Loucy (cell line): Measurements from ENCODE around the gene RGS12.

Experiments
- H2AFZ ChIP-seq: fragments of 200-600 bp; sonication (generic); 2 replicates; pipeline ENCODE4 v1.6.0; 2016; ENCODE audit warnings: antibody characterized with exemption, mild to moderate bottlenecking, low read length, moderate library complexity
- H3F3A ChIP-seq: fragments of 200-600 bp; 2 replicates; pipeline ENCODE4 v1.6.0; 2016; ENCODE audit warnings: antibody characterized with exemption, low read depth, mild to moderate bottlenecking
- H3K27me3 ChIP-seq: fragments of 200-600 bp; sonication (generic); 2 replicates; pipeline ENCODE4 v1.6.1; 2014; ENCODE audit warnings: low read length, mild to moderate bottlenecking; ENCODE audit not compliant: insufficient read depth, poor library complexity, severe bottlenecking
- H3K36me3 ChIP-seq: fragments of 200-600 bp; sonication (generic); 2 replicates; pipeline ENCODE4 v1.6.1; 2016; ENCODE audit warnings: low read length; ENCODE audit not compliant: insufficient read depth
- H3K4me1 ChIP-seq: fragments of 200-600 bp; sonication (generic); 2 replicates; pipeline ENCODE4 v1.5.1; 2014; ENCODE audit warnings: low read length, mild to moderate bottlenecking; ENCODE audit not compliant: insufficient read depth, poor library complexity, severe bottlenecking
- H3K4me2 ChIP-seq: fragments of 200-600 bp; sonication (generic); 2 replicates; pipeline ENCODE4 v1.6.0; 2014; ENCODE audit warnings: antibody characterized with exemption, low read length, low read depth, mild to moderate bottlenecking; ENCODE audit not compliant: poor library complexity, severe bottlenecking
- H3K4me3 ChIP-seq: fragments of 200-600 bp; sonication (generic); 2 replicates; pipeline ENCODE4 v1.5.1; 2014; ENCODE audit warnings: low read length, mild to moderate bottlenecking, mixed read lengths; ENCODE audit not compliant: poor library complexity, severe bottlenecking
- H3K79me2 ChIP-seq: fragments of 200-600 bp; sonication (generic); 2 replicates; pipeline ENCODE4 v1.6.1; 2014; ENCODE audit warnings: low read length; ENCODE audit not compliant: insufficient read depth
- H3K9ac ChIP-seq: fragments of 200-600 bp; sonication (generic); 2 replicates; pipeline ENCODE4 v1.6.0; 2014; ENCODE audit warnings: mild to moderate bottlenecking, low read depth, low read length, moderate library complexity; ENCODE audit not compliant: poor library complexity, severe bottlenecking
- H3K9me2 ChIP-seq: fragments of 200-600 bp; sonication (generic); replicated peaks from 2 replicates; pipeline ENCODE4 v1.6.1; 2016; ENCODE audit warnings: low read depth, low read length, mixed read lengths
- H3K9me3 ChIP-seq: fragments of 200-600 bp; sonication (generic); 2 replicates; pipeline ENCODE4 v1.6.1; 2014; ENCODE audit warnings: mild to moderate bottlenecking, antibody characterized with exemption, low read length, low read depth; ENCODE audit not compliant: insufficient read depth
- H4K20me1 ChIP-seq: fragments of 200-600 bp; sonication (generic); 2 replicates; pipeline ENCODE4 v1.6.0; 2014; ENCODE audit warnings: antibody characterized with exemption, low read length, mild to moderate bottlenecking; ENCODE audit not compliant: insufficient read depth, poor library complexity, severe bottlenecking
- CTCF ChIP-seq: fragments of 200-600 bp; sonication (generic); conservative IDR thresholded peaks from 2 replicates; pipeline ENCODE4 v1.5.1; 2014; ENCODE audit warnings: mild to moderate bottlenecking, antibody characterized with exemption, low read length
- EZH2phosphoT487 ChIP-seq: fragments of 200-600 bp; IDR thresholded peaks from 2 replicates; pipeline ENCODE4 v1.6.1; 2018; ENCODE audit warnings: antibody characterized with exemption, mild to moderate bottlenecking, moderate library complexity, borderline replicate concordance

The RGS12 gene

GRCh38 chr4:3323071-3323481, 30.3 kb downstream of the RGS12 start:
- Histone ChIP-seq H3K9me3 (no peaks in the 10 kb centered on the region), H3K4me2 (no peak overlapping the region), H3K27me3 (no peaks in the 10 kb centered on the region), H3K4me3 (no peak overlapping the region), H3K79me2 (peaks cover 98% of the 10 kb centered on the region), H4K20me1 (peaks cover 53% of the 10 kb centered on the region), H2AFZ (no peak overlapping the region), H3K4me1 (no peaks in the 10 kb centered on the region), H3K9me2 (no peaks in the 10 kb centered on the region), H3F3A (no peaks in the 10 kb centered on the region), H3K9ac (no peak overlapping the region), H3K36me3 (peaks cover 45% of the 10 kb centered on the region; the same call in 1 of the 2 replicates)
- TF ChIP-seq EZH2phosphoT487 (no peak), CTCF (no peak)

GRCh38 chr4:3324093-3324815, 31.4 kb downstream of the RGS12 start:
- H3F3A ChIP-seq = no peaks in the 10 kb centered on the region
- no peak overlapping the region for H3K4me3 ChIP-seq
- no peaks in the 10 kb centered on the region for H3K27me3 ChIP-seq
- no peaks in the 10 kb centered on the region for H3K4me1 ChIP-seq
- H4K20me1 ChIP-seq = peaks cover 46% of the 10 kb centered on the region
- peaks cover 98% of the 10 kb centered on the region for H3K79me2 ChIP-seq
- no peak overlapping the region for H2AFZ ChIP-seq
- TF ChIP-seq EZH2phosphoT487 (no peak), CTCF (no peak)
- H3K36me3 ChIP-seq = peaks cover 42% of the 10 kb centered on the region; the same call in 1 of the 2 replicates
- no peaks in the 10 kb centered on the region for H3K9me3 ChIP-seq
- no peaks in the 10 kb centered on the region for H3K9me2 ChIP-seq
- no peak overlapping the region for H3K9ac ChIP-seq
- no peak overlapping the region for H3K4me2 ChIP-seq

GRCh38 chr4:3328814-3329663, 36.2 kb downstream of the RGS12 start:
- Histone ChIP-seq H2AFZ (no peak overlapping the region), H3K4me3 (no peak overlapping the region), H3F3A (no peaks in the 10 kb centered on the region), H3K36me3 (peaks cover 16% of the 10 kb centered on the region; the same call in 1 of the 2 replicates), H3K4me1 (peaks cover 10% of the 10 kb centered on the region), H3K79me2 (peaks cover 94% of the 10 kb centered on the region), H3K4me2 (no peak overlapping the region), H4K20me1 (peaks cover 47% of the 10 kb centered on the region), H3K9me3 (no peaks in the 10 kb centered on the region), H3K9me2 (no peaks in the 10 kb centered on the region), H3K27me3 (no peaks in the 10 kb centered on the region), H3K9ac (no peak overlapping the region)
- TF ChIP-seq CTCF (no peak), EZH2phosphoT487 (no peak)
